H1 (cell line): Measurements from ENCODE around the gene PATJ. TPM values are rescaled to one million over a fixed set of nuclear protein-coding genes. Genes with fewer than 3 reads are reported as not detected.
A peak's percentile ranks its signal among the peaks of the same experiment; 100 is the strongest.

Experiments used
- CTCF ChIA-PET: fragments of 300-600 bp; sonication (Branson Sonifier 250); formaldehyde crosslinking; loops from one replicate; lab custom pipeline; 2021; ENCODE audit not compliant: partially characterized antibody; lab: Charles Lee
- POLR2A ChIA-PET: fragments of 300-600 bp; sonication (Branson Sonifier 250); formaldehyde crosslinking; loops from one replicate; lab custom pipeline; 2021; ENCODE audit warnings: inconsistent platforms; ENCODE audit not compliant: partially characterized antibody; lab: Charles Lee
- DNase-seq, 2 experiments: peaks; one replicate each; pipeline versions ENCODE4 v3.0.0 to v3.0.0-alpha.2; 2010 to 2022; ENCODE audit warnings: low spot score in 2 of 2, low read depth in 1 of 2, mixed read lengths in 1 of 2
- FAIRE-seq: peaks from 2 replicates; lab custom pipeline; 2011; peaks lifted over from hg19 to GRCh38; lab: Jason Lieb, UNC
- H2AFZ ChIP-seq: 2 replicates; pipeline ENCODE4 v1.8.1; 2012; ENCODE audit warnings: low read length, inconsistent platforms
- H2AK5ac ChIP-seq: 2 replicates; pipeline ENCODE4 v1.6.1; 2013; ENCODE audit warnings: low read depth, low read length
- H2BK120ac ChIP-seq: replicated peaks from 2 replicates; pipeline ENCODE3; 2013; ENCODE audit warnings: low read depth, low read length, inconsistent platforms
- H2BK12ac ChIP-seq: 2 replicates; pipeline ENCODE4 v1.6.1; 2013; ENCODE audit warnings: low read depth, low read length
- H2BK15ac ChIP-seq: 2 replicates; pipeline ENCODE4 v1.6.1; 2013; ENCODE audit warnings: low read length
- H2BK20ac ChIP-seq: 2 replicates; pipeline ENCODE4 v1.6.1; 2013; ENCODE audit warnings: low read length
- H2BK5ac ChIP-seq: 2 replicates; pipeline ENCODE4 v1.6.1; 2013; ENCODE audit warnings: low read depth, low read length
- H3K14ac ChIP-seq: 2 replicates; pipeline ENCODE4 v1.6.1; 2013; ENCODE audit warnings: inconsistent platforms; ENCODE audit not compliant: insufficient read length
- H3K18ac ChIP-seq: 2 replicates; pipeline ENCODE4 v1.6.1; 2013; ENCODE audit warnings: low read length; ENCODE audit errors: extremely low read depth
- H3K23ac ChIP-seq: 2 replicates; pipeline ENCODE4 v1.6.1; 2013; ENCODE audit warnings: inconsistent platforms; ENCODE audit not compliant: insufficient read length
- H3K23me2 ChIP-seq: 2 replicates; pipeline ENCODE4 v1.6.1; 2013; ENCODE audit warnings: low read depth, low read length
- H3K27ac ChIP-seq: 2 replicates; pipeline ENCODE4 v1.6.1; 2011; ENCODE audit warnings: low read depth, low read length, inconsistent platforms
- H3K27me3 ChIP-seq, 4 experiments: replicated peaks in 1 of 4; 1 replicate in 1 of 4; 2 replicates in 3 of 4; pipeline versions ENCODE4 v1.6.1 to v1.8.1; 2011 to 2013; ENCODE audit warnings: low read length in 3 of 4, mild to moderate bottlenecking in 3 of 4, inconsistent platforms in 2 of 4, mixed read lengths in 2 of 4, moderate library complexity in 1 of 4; ENCODE audit not compliant: control insufficient read depth in 3 of 4, insufficient read depth in 3 of 4; ENCODE audit errors: extremely low read depth in 1 of 4
- H3K36me3 ChIP-seq, 4 experiments: 2 replicates each; pipeline versions ENCODE4 v1.6.1 to v1.8.1; 2011 to 2013; ENCODE audit warnings: mild to moderate bottlenecking in 4 of 4, low read length in 3 of 4, moderate library complexity in 2 of 4, control low read depth in 1 of 4, inconsistent platforms in 1 of 4; ENCODE audit not compliant: insufficient read depth in 4 of 4, control insufficient read depth in 2 of 4
- H3K4ac ChIP-seq: replicated peaks from 2 replicates; pipeline ENCODE3; 2013; ENCODE audit warnings: low read length, low read depth, mixed read lengths, inconsistent platforms; ENCODE audit not compliant: insufficient read length
- H3K4me1 ChIP-seq, 4 experiments: replicated peaks in 1 of 4; 1 replicate in 1 of 4; 2 replicates in 3 of 4; pipeline versions ENCODE4 v1.6.1 to v1.8.1; 2011 to 2013; ENCODE audit warnings: low read length in 3 of 4, inconsistent platforms in 2 of 4, mixed read lengths in 1 of 4; ENCODE audit not compliant: insufficient read depth in 4 of 4, control insufficient read depth in 3 of 4
- H3K4me2 ChIP-seq, 2 experiments: 2 replicates each; pipeline versions ENCODE4 v1.6.1 to v1.8.1; 2011 to 2013; ENCODE audit warnings: low read depth in 2 of 2, low read length in 2 of 2, control low read depth in 1 of 2, inconsistent platforms in 1 of 2, mild to moderate bottlenecking in 1 of 2; ENCODE audit not compliant: insufficient read depth in 1 of 2
- H3K4me3 ChIP-seq, 4 experiments: fragments of 200-600, 300-600 bp in 1 of 4; sonication (generic), shearing (Covaris generic), sonication (Bioruptor Twin) in 1 of 4; 2 replicates each; pipeline versions ENCODE4 v1.5.1 to v1.8.1; 2011 to 2016; ENCODE audit warnings: low read length in 4 of 4, low read depth in 3 of 4, control low read depth in 2 of 4, inconsistent platforms in 2 of 4, mild to moderate bottlenecking in 2 of 4, mixed read lengths in 1 of 4, moderate library complexity in 1 of 4; ENCODE audit not compliant: insufficient read depth in 2 of 4; ENCODE audit errors: extremely low read depth in 1 of 4
- H3K56ac ChIP-seq: replicated peaks from 2 replicates; pipeline ENCODE3; 2013; ENCODE audit warnings: low read depth, mild to moderate bottlenecking, mixed read lengths, low read length, inconsistent platforms; ENCODE audit not compliant: insufficient read length
- H3K79me1 ChIP-seq: 2 replicates; pipeline ENCODE4 v1.6.1; 2013; ENCODE audit warnings: low read depth, low read length, control low read depth
- H3K79me2 ChIP-seq, 2 experiments: 2 replicates each; pipeline versions ENCODE4 v1.6.1 to v1.8.1; 2012 to 2013; ENCODE audit warnings: low read length in 2 of 2, mild to moderate bottlenecking in 2 of 2, inconsistent platforms in 1 of 2; ENCODE audit not compliant: insufficient read depth in 2 of 2, control insufficient read depth in 1 of 2
- H3K9ac ChIP-seq, 4 experiments: replicated peaks in 1 of 4; 1 replicate in 1 of 4; 2 replicates in 3 of 4; pipeline versions ENCODE4 v1.6.1 to v1.8.1; 2011 to 2013; ENCODE audit warnings: low read depth in 3 of 4, low read length in 3 of 4, control low read depth in 2 of 4, mild to moderate bottlenecking in 2 of 4, moderate library complexity in 2 of 4, inconsistent platforms in 1 of 4; ENCODE audit errors: extremely low read depth in 1 of 4
- H3K9me3 ChIP-seq, 2 experiments: 2 replicates each; pipeline versions ENCODE4 v1.6.1 to v1.8.1; 2012 to 2013; ENCODE audit warnings: mild to moderate bottlenecking in 2 of 2, moderate library complexity in 2 of 2, control low read depth in 1 of 2, inconsistent platforms in 1 of 2, low read depth in 1 of 2, low read length in 1 of 2, mixed read lengths in 1 of 2; ENCODE audit not compliant: insufficient read depth in 2 of 2
- H4K20me1 ChIP-seq, 2 experiments: replicated peaks in 1 of 2; 2 replicates each; pipeline versions ENCODE3 to v1.8.1; 2011 to 2013; ENCODE audit warnings: inconsistent platforms in 2 of 2, low read length in 2 of 2, mild to moderate bottlenecking in 1 of 2; ENCODE audit not compliant: insufficient read depth in 2 of 2, control insufficient read depth in 1 of 2
- H4K5ac ChIP-seq: 2 replicates; pipeline ENCODE4 v1.6.1; 2013; ENCODE audit warnings: low read length, low read depth, mixed read lengths, inconsistent platforms; ENCODE audit not compliant: insufficient read length
- H4K8ac ChIP-seq: 2 replicates; pipeline ENCODE4 v1.8.0; 2013; ENCODE audit warnings: mild to moderate bottlenecking, moderate library complexity, low read length, inconsistent platforms; ENCODE audit not compliant: insufficient read depth; ENCODE audit errors: extremely low read depth
- H4K91ac ChIP-seq: replicated peaks from 2 replicates; pipeline ENCODE3; 2013; ENCODE audit warnings: low read length, mixed read lengths, inconsistent platforms; ENCODE audit not compliant: insufficient read length
- WGBS, 2 experiments: shearing (Covaris generic) in 1 of 2; methylation state at CpG; one replicate each; pipeline versions ENCODE4 v1.1.6 to v1.1.7; 2013 to 2015; ENCODE audit warnings: low lambda C conversion rate in 2 of 2, mixed read lengths in 2 of 2, inconsistent platforms in 1 of 2, low coverage in 1 of 2, missing lambda C conversion rate in 1 of 2; ENCODE audit not compliant: insufficient replicate concordance in 2 of 2, insufficient coverage in 1 of 2, insufficient read length in 1 of 2; ENCODE audit errors: extremely low coverage in 1 of 2, missing lambda C conversion rate in 1 of 2; 5-methylcytosine and 5-hydroxymethylcytosine counted together
- polyA plus RNA-seq, 7 experiments: library from polyadenylated mRNA; depleted of rRNA in 3 of 7; stranded (reverse) in 5 of 7; unstranded in 2 of 7; fragments of >200 nt in 5 of 7; fragments of 200-250 nt in 2 of 7; gene quantifications; 1 replicate in 5 of 7; 2 replicates in 1 of 7; 4 replicates in 1 of 7; pipeline versions ENCODE4 v1.2.1 to v1.2.3, GENCODE V29; 2011 to 2013; ENCODE audit warnings: missing spikeins in 2 of 7, mixed read lengths in 2 of 7
- total RNA-seq: library from RNA; stranded (reverse); fragmentation: NEBNext Ultra II Directional; extraction: Animal tissue kit (Norgen Biotek cat#: 25700); gene quantifications from 2 replicates; pipeline ENCODE4 v1.2.1, GENCODE V29; 2021

The PATJ gene
- total and polyA plus RNA-seq, 2 of the 8 experiments (the other 6 are each of a cell fraction or from before 2014, with no cell fraction given): 8.2 to 55.6 TPM

DNA sequence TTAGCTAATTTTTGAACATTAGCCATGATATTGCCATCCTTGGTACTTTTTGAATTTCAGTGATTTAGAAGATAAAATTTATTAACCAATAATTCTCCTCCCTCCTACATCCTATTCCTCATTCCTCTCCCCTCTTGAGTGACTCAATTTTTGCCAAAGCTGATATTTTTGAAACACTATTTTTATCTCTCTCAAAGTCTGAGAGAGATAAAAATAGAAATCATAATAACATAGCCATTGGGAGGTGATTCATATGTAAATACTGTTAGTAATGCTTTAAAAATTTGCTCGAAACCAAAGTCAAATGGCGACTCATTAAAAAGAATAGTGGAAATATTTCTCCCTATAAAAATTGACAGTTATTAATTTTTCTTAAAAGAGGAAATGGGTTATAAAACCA lies 97.4 kb downstream of the PATJ start:
- no peak overlapping the region for H4K8ac ChIP-seq
- no peaks in the 10 kb centered on the region for H3K79me1 ChIP-seq
- H2BK12ac ChIP-seq: no peak overlapping the region
- no peak overlapping the region for H2BK20ac ChIP-seq
- 90% methylated on average over 2 of the region's 2 CpGs; no CpG with 5 or more reads in 1 of the 2 experiments for WGBS, 2 experiments
- H3K23ac ChIP-seq: no peak overlapping the region
- H3K23me2 ChIP-seq: no peaks in the 10 kb centered on the region
- H3K36me3 ChIP-seq: no peaks in the 10 kb centered on the region; a peak in 1 of 8 replicates
- FAIRE-seq (no peak), DNase-seq (no peak)
- no peak overlapping the region for H2AK5ac ChIP-seq
- peaks cover 0 to 2% (median under 1%) of the 10 kb centered on the region in 4 experiments; a peak in 1 of 7 replicates for H3K4me1 ChIP-seq
- no peak overlapping the region for H3K27ac ChIP-seq
- H3K9me3 ChIP-seq: no peaks in the 10 kb centered on the region
- H3K79me2 ChIP-seq: no peaks in the 10 kb centered on the region
- H2AFZ ChIP-seq: no peak overlapping the region
- H2BK15ac ChIP-seq: no peak overlapping the region
- H4K20me1 ChIP-seq: no peaks in the 10 kb centered on the region
- no peak overlapping the region for H4K91ac ChIP-seq
- H3K18ac ChIP-seq: no peak overlapping the region
- no peak overlapping the region for H3K9ac ChIP-seq
- no peak overlapping the region for H3K4ac ChIP-seq
- no peak overlapping the region for H3K14ac ChIP-seq
- no peaks in the 10 kb centered on the region for H3K27me3 ChIP-seq
- H3K56ac ChIP-seq: no peak overlapping the region
- H3K4me2 ChIP-seq: no peak overlapping the region
- CTCF ChIA-PET: no interaction called here
- H2BK5ac ChIP-seq: no peak overlapping the region
- H4K5ac ChIP-seq: peak overlapping the region; percentile 43
- H3K4me3 ChIP-seq: no peak overlapping the region
- POLR2A ChIA-PET: no interaction called here
- H2BK120ac ChIP-seq: no peak overlapping the region
